Calu3 (cell line): ENCODE measurements around the gene ACSL4. TPM values are rescaled to one million over a fixed set of nuclear protein-coding genes. Genes with fewer than 3 reads are reported as not detected.
A peak's percentile ranks its signal among the peaks of the same experiment; 100 is the strongest.
"Not testable (repeated sequence)": the region's sequence is repeated elsewhere in the genome, so short reads cannot be mapped to it uniquely, and the experiment has no call there.

Experiments used
- BruUV-seq: library from RNA; stranded (reverse); fragments of 400-500 nt; replicated peaks from 2 replicates; lab custom pipeline; 2021; lab: Mats Ljungman, UMichigan
- CTCF ChIA-PET: fragments of 300-600 bp; sonication (Branson Sonifier 250); formaldehyde crosslinking; loops from one replicate; lab custom pipeline; 2022; ENCODE audit warnings: antibody characterized with exemption; lab: Charles Lee
- DNase-seq: peaks from one replicate; pipeline ENCODE4 v3.0.0; 2022
- H3K27ac Mint-ChIP-seq: one replicate; pipeline ENCODE4 v1.8.0; 2022; ENCODE audit warnings: mixed read lengths; ENCODE audit not compliant: unreplicated experiment
- H3K27me3 Mint-ChIP-seq: one replicate; pipeline ENCODE4 v1.8.0; 2022; ENCODE audit warnings: mixed read lengths; ENCODE audit not compliant: unreplicated experiment
- H3K36me3 Mint-ChIP-seq: one replicate; pipeline ENCODE4 v1.8.0; 2022; ENCODE audit warnings: mild to moderate bottlenecking, moderate library complexity, mixed read lengths; ENCODE audit not compliant: insufficient read depth, unreplicated experiment
- H3K4me1 Mint-ChIP-seq: one replicate; pipeline ENCODE4 v1.8.0; 2022; ENCODE audit warnings: mild to moderate bottlenecking, low read depth, mixed read lengths; ENCODE audit not compliant: unreplicated experiment
- H3K4me3 Mint-ChIP-seq: one replicate; pipeline ENCODE4 v1.8.0; 2022; ENCODE audit warnings: mild to moderate bottlenecking, low read depth, moderate library complexity, mixed read lengths; ENCODE audit not compliant: unreplicated experiment
- H3K9me3 Mint-ChIP-seq: one replicate; pipeline ENCODE4 v1.8.0; 2022; ENCODE audit warnings: low read depth, mixed read lengths; ENCODE audit not compliant: unreplicated experiment
- CTCF ChIP-seq: fragments of 200-600 bp; IDR thresholded peaks from one replicate; pipeline ENCODE4 v1.8.0; 2022; ENCODE audit warnings: antibody characterized with exemption; ENCODE audit not compliant: unreplicated experiment
- intact Hi-C: fragments of 100-400 bp; cut with micrococcal nuclease; formaldehyde crosslinking; loops from one replicate; pipeline ENCODE4 v1.10.0; 2022; ENCODE audit not compliant: unreplicated experiment
- total RNA-seq: library from RNA; stranded (reverse); gene quantifications from 2 replicates; pipeline ENCODE4 v1.2.3, GENCODE V29; 2022

The ACSL4 gene
- total RNA-seq, 1 experiment from 2014 or later, result 64.8 TPM

- DNase-seq, result no peak
- TF ChIP-seq CTCF, result no peak
- CTCF ChIA-PET, result interaction anchor here (0.7 to 2.7 kb wide), 2 partner anchors 125 to 638 kb away, joined by 6 to 11 read pairs; no protein-coding TSS in a partner anchor
- H3K36me3 Mint-ChIP-seq, result peaks cover 23% of the 10 kb centered on the region
- H3K4me1 Mint-ChIP-seq, result no peaks in the 10 kb centered on the region
- BruUV-seq, result TSS peak; percentile 73
- peak overlapping the region; percentile 91 for H3K4me3 Mint-ChIP-seq
- H3K27ac Mint-ChIP-seq, result peak overlapping the region; percentile 92
- no peaks in the 10 kb centered on the region for H3K9me3 Mint-ChIP-seq
- intact Hi-C loops, result loop anchor here (2.0 to 5.0 kb wide), 2 partner anchors 45 to 125 kb away; no protein-coding TSS in a partner anchor
- no peaks in the 10 kb centered on the region for H3K27me3 Mint-ChIP-seq
Observed at GRCh38 chrX:109732017-109732801, 848 bp downstream of the ACSL4 start.

GRCh38 chrX:109728173-109728535, 4.9 kb downstream of the ACSL4 start:
- no peak for TF ChIP-seq CTCF
- H3K4me3 Mint-ChIP-seq, result no peak overlapping the region
- H3K27me3 Mint-ChIP-seq, result no peaks in the 10 kb centered on the region
- CTCF ChIA-PET, result interaction anchor here (0.7 kb wide), 1 partner anchor 141 kb away, joined by 3 read pairs; no protein-coding TSS in a partner anchor
- intact Hi-C loops, result no loop called here
- BruUV-seq, result no TSS peak
- H3K36me3 Mint-ChIP-seq, result peaks cover 16% of the 10 kb centered on the region
- no peak overlapping the region for H3K27ac Mint-ChIP-seq
- no peaks in the 10 kb centered on the region for H3K4me1 Mint-ChIP-seq
- no peaks in the 10 kb centered on the region for H3K9me3 Mint-ChIP-seq
- DNase-seq, result no peak

DNA sequence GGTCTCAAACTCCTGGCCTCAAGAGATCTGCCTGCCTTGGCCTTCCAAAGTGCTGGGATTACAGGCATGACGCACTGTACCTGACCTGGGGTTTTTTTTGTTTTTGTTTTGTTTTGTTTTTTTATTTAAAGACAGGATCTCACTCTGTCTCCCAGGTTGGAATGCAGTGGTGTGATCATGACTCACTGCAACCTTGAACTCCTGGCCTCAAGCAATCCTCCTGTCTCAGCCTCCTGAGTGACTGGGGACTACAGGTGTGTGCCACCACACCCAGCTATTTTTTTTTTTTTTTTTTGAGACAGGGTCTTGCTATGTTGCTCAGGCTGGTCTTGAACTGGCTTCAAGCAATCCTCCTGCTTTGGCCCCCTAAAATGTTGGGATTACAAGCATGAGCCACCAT, 8.1 kb downstream of the ACSL4 start:
- H3K36me3 Mint-ChIP-seq, BruUV-seq, H3K9me3 Mint-ChIP-seq, H3K27me3 Mint-ChIP-seq, DNase-seq, H3K4me3 Mint-ChIP-seq, CTCF ChIA-PET, H3K4me1 Mint-ChIP-seq, H3K27ac Mint-ChIP-seq, intact Hi-C loops: not testable (repeated sequence)

DNA sequence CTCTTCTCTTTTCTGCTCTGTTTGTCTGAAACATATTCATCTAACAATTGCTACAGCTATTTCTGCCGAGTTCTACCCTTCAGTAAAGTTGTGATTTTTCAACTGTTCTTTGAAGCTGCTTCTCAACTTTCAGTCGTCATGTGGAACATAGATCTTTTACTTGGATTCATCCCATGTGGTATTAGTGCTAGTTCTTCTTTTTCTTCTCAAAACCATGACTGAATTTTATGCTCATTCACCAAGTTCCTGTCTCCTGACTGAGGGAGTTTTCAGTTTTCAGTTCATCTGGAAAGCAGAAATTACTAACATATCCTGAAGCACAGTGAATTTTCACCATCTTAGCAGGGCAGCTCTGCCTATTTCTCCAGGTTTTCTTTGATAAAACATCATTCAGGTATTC, 12.1 kb downstream of the ACSL4 start:
- no peak for TF ChIP-seq CTCF
- intact Hi-C loops, result no loop called here
- no peaks in the 10 kb centered on the region for H3K9me3 Mint-ChIP-seq
- no peak overlapping the region for H3K4me3 Mint-ChIP-seq
- no TSS peak for BruUV-seq
- H3K36me3 Mint-ChIP-seq, result no peaks in the 10 kb centered on the region
- H3K4me1 Mint-ChIP-seq, result no peaks in the 10 kb centered on the region
- H3K27ac Mint-ChIP-seq, result no peak overlapping the region
- DNase-seq, result no peak
- CTCF ChIA-PET, result no interaction called here
- H3K27me3 Mint-ChIP-seq, result no peaks in the 10 kb centered on the region

DNA sequence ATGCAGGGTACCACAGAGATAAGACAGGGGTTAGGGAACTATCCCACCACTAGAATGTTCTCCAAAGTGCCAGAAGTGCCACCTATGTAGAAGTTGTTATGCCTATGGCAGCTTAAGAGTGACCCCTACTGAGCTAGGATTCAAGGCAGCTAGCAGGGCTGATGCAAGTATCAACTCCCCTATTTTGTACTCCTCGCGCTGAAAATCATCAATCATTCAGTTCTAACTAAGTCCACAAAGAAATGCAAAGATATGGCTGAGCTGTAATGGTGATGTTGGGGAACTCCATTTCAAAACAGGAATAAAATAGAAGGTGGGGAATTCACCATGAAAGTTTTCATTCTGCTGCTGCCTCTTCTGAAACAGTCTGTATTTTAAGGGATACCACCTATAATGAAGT, 13.8 kb downstream of the ACSL4 start:
- CTCF ChIA-PET, result no interaction called here
- Mint-ChIP-seq H3K27ac (no peak overlapping the region), H3K27me3 (no peaks in the 10 kb centered on the region), H3K9me3 (no peaks in the 10 kb centered on the region), H3K36me3 (no peaks in the 10 kb centered on the region), H3K4me3 (no peak overlapping the region), H3K4me1 (no peaks in the 10 kb centered on the region)
- DNase-seq, result no peak
- BruUV-seq, result no TSS peak
- intact Hi-C loops, result no loop called here
- TF ChIP-seq CTCF, result no peak
